ENCODE results near the gene SV2B. TPM values are rescaled to one million over a fixed set of nuclear protein-coding genes. Genes with fewer than 3 reads are reported as not detected.

SV2B gene
- polyA plus RNA-seq, 3 donors, result 0.56 to 2.1 (median 2.0) TPM

DNA sequence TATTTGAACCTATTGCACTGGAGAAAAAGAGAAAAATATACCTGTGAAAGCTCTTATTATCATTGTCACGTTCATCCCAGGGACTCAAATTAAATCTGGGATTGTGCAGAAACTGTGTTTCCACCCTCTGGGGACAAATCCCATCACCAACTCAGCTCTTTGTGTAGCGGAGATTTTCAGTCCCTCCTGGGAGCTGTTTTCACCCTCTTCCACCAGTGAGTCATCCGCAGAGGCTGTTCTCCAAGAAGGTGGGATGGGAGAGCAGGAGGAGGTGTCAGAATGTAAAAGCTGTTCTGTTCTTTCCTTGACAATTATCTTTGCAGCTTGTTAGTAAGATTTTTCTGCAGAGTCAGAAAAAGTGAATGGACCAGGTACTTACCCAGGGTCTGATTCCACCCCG is 28.0 kb downstream of the SV2B start:
- 72 to 80% (median 75%) methylated on average over 4 of the region's 4 CpGs for WGBS, 3 donors
- no peak overlapping the region for H3K27ac ChIP-seq (ENCODE audit: low read depth, low read length)

DNA sequence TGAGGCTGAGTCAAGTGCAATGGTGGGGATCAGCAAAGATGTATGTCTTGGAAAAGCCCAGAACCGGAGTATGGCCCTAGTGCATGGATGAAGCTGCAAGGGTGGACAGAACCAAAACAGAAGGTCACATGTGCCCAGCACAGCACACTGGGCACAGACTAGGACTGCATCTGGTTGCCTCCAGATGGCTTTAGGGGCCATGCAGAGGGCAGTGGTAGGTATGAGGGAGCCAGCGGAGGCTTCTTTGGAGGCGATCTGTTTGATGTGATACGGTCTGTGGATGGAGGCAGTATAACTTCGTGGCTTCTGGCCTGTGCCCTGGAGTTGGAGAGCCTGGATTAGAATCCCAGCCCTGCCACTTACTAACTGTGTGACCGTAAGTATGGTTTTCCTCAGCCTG is 29.4 kb downstream of the SV2B start:
- no peak overlapping the region for H3K27ac ChIP-seq (ENCODE audit: low read depth, low read length)
- WGBS, 3 donors, result 93 to 96% (median 96%) methylated on average over 6 of the region's 6 CpGs

- 87 to 92% (median 90%) methylated on average over 7 of the region's 7 CpGs for WGBS, 3 donors
- no peak overlapping the region for H3K27ac ChIP-seq (ENCODE audit: low read depth, low read length)
Observed at GRCh38 chr15:91132079-91132478, 32.0 kb downstream of the SV2B start.

GRCh38 chr15:91133511-91133910 is 33.5 kb downstream of the SV2B start:
- 80 to 87% (median 83%) methylated on average over 8 of the region's 8 CpGs for WGBS, 3 donors
- no peak overlapping the region for H3K27ac ChIP-seq (ENCODE audit: low read depth, low read length)

GRCh38 chr15:91135201-91136130 is 35.4 kb downstream of the SV2B start:
- WGBS, 3 donors, result 81 to 83% (median 82%) methylated on average over 10 of the region's 10 CpGs
- no peak overlapping the region for H3K27ac ChIP-seq (ENCODE audit: low read depth, low read length)

- no peak overlapping the region for H3K27ac ChIP-seq (ENCODE audit: low read depth, low read length)
- 74 to 85% (median 77%) methylated on average over 9 of the region's 9 CpGs for WGBS, 3 donors
Observed at GRCh38 chr15:91136386-91136923, 36.4 kb downstream of the SV2B start.

DNA sequence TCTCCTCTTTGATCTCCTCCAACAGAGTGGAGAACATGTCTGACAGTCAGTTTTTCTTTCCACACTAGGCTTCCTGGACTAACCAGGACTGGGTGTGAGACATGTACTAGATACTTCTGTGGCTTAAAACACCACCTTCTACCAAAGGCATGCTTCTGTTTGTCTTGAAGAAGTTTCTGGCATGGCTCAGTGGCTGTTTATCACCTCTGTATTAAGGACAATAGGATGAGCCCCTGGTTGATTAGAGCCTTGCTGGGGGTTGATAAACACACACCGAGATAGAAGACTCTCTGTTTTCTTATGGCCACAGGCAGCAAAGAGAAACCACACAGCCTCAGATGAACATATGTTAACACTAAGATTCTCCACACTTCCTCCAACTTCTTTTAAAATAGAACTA is 40.5 kb downstream of the SV2B start:
- H3K27ac ChIP-seq (ENCODE audit: low read depth, low read length), result no peak overlapping the region
- WGBS, 3 donors, result 50 to 76% (median 59%) methylated on average over 1 of the region's 1 CpG

- no peak overlapping the region for H3K27ac ChIP-seq (ENCODE audit: low read depth, low read length)
- WGBS, 3 donors, result 62 to 72% (median 69%) methylated on average over 4 of the region's 4 CpGs
Observed at GRCh38 chr15:91141097-91141496, 41.0 kb downstream of the SV2B start.

- WGBS, 3 donors, result 25 to 67% (median 46%) methylated on average over 1 of the region's 1 CpG
Observed at GRCh38 chr15:91142106-91142744, 42.2 kb downstream of the SV2B start.

DNA sequence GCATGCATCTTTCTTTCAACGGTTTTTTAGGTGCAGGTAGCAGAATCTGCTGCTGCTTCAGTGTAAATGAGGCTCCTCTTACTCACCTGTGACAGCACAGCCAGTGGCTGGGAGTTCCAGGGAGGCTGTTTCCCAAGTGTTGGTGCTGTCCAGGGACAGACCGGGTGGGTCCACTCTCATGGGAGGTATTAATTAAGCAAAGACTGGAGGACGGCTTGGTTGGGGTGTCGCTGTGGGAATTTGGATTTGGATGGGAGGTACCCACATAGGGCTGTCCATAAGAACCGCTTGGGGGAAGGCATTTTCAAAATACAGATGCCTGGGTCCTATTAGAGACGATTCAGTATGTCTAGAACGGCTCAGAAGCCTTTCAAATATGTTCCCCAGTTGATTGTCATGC is 42.9 kb downstream of the SV2B start:
- 63 to 81% (median 79%) methylated on average over 7 of the region's 7 CpGs for WGBS, 3 donors

More at GRCh38 chr15:91142106-91142744, 42.2 kb downstream of the SV2B start:
- H3K27ac ChIP-seq (ENCODE audit: low read depth, low read length), result no peak overlapping the region

DNA sequence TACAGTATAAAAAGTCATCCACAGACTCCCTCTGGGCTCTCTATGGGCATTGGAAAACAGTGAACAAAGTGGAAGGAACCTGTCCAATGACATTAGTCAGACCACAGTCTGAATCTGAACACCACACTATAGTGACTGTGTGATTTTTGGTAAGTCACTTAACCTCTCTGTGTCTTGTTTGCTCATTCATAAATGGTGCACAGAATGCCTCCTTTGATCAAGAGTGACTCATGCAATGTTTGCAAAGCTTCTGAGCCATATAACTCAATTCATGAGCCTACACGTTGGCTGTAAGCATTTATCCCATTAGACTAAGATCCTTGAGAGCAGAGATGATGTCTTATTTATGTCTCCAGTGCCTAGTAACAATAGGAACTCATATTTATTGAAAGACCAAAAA is 46.7 kb downstream of the SV2B start:
- WGBS, 3 donors, result 31 to 84% (median 75%) methylated on average over 1 of the region's 1 CpG
- H3K27ac ChIP-seq (ENCODE audit: low read depth, low read length), result no peak overlapping the region

More for the DNA sequence above, 42.9 kb downstream of the SV2B start:
- no peak overlapping the region for H3K27ac ChIP-seq (ENCODE audit: low read depth, low read length)

DNA sequence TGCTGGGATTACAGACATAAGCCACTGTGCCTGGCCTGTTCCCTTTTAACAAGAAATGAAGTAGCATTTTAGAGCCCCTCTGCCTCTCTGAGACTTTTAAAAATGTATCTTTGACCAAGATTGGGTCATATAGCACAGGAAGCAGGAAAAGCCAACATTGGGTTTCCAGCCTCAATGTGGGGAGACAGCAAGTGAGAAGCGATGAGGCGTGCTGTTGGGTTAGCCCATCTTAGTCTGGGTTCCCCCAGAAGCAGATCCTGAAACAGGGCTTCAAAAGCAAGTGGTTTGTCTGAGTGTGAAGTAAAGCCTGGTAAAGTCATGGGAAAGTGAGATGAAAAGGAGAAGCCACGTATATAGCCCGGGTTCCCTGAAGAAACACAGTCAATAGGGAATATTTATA is 48.2 kb downstream of the SV2B start:
- H3K27ac ChIP-seq (ENCODE audit: low read depth, low read length), result no peak overlapping the region
- 90 to 95% (median 94%) methylated on average over 4 of the region's 4 CpGs for WGBS, 3 donors

GRCh38 chr15:91150502-91151160 is 50.6 kb downstream of the SV2B start:
- WGBS, 3 donors, result 58 to 78% (median 72%) methylated on average over 4 of the region's 4 CpGs
- H3K27ac ChIP-seq (ENCODE audit: low read depth, low read length), result no peak overlapping the region

GRCh38 chr15:91151781-91152563 is 51.9 kb downstream of the SV2B start:
- 25 to 74% (median 72%) methylated on average over 4 of the region's 4 CpGs for WGBS, 3 donors
- H3K27ac ChIP-seq (ENCODE audit: low read depth, low read length), result no peak overlapping the region

DNA sequence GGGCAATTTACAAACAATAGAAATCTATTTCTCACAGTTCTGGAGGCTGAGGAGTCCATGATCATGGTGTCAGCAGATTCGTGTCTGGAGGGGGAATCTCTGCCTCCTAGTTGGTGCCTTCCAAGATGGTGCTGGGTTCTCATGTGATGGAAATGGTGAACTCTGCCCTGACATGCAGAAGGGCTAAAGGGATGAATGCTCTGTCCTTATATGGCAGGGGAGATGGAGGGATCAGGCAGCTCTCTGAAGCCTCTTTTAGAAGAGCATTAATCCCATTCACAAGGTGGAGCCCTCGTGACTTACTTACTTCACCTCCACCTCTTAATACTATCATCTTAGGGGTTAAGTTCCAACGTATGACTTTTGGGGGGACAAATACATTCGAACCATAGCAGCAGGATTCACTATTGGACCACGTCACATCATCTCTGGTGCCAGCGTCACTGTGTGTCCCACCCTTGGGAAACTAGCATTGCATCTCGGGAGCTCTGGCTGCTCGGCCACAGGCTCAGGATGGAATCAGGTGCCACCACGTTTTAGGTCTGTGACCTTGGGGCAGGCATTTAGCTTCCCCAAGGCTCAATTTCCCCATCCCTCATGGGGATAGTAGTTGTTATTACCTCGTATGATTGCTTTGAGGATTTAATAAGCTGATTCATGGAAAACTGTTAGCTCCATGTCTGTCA is 53.0 kb downstream of the SV2B start:
- no peak overlapping the region for H3K27ac ChIP-seq (ENCODE audit: low read depth, low read length)
- 65 to 82% (median 79%) methylated on average over 10 of the region's 10 CpGs for WGBS, 3 donors

DNA sequence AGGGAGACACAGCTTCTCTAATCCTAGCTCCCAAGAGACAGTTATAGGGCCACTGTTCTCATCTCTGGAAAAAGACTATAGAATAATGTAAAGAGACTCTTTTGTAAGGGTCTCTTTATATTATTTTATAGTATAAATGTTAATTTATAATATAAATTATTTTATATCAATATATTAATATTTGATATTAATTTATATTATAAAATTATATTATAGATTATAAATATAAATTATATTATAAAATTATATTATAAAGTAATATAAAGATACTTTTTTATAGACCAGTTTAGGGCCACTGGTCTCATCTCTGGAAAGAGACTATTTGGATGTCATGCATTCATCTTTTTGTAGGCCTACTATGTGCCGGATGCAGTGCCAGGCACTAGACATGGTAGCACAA is 53.9 kb downstream of the SV2B start:
- no peak overlapping the region for H3K27ac ChIP-seq (ENCODE audit: low read depth, low read length)
- 57 to 88% (median 83%) methylated on average over 1 of the region's 1 CpG for WGBS, 3 donors

- H3K27ac ChIP-seq (ENCODE audit: low read depth, low read length), result no peak overlapping the region
- 83 to 91% (median 85%) methylated on average over 6 of the region's 6 CpGs for WGBS, 3 donors
Observed at GRCh38 chr15:91156175-91156726, 56.2 kb downstream of the SV2B start.
